ENCODE results near the gene OCIAD1. TPM values are rescaled to one million over a fixed set of nuclear protein-coding genes. Genes with fewer than 3 reads are reported as not detected.

OCIAD1 gene
- total RNA-seq, 1 experiment from 2014 or later: 207 TPM

DNA sequence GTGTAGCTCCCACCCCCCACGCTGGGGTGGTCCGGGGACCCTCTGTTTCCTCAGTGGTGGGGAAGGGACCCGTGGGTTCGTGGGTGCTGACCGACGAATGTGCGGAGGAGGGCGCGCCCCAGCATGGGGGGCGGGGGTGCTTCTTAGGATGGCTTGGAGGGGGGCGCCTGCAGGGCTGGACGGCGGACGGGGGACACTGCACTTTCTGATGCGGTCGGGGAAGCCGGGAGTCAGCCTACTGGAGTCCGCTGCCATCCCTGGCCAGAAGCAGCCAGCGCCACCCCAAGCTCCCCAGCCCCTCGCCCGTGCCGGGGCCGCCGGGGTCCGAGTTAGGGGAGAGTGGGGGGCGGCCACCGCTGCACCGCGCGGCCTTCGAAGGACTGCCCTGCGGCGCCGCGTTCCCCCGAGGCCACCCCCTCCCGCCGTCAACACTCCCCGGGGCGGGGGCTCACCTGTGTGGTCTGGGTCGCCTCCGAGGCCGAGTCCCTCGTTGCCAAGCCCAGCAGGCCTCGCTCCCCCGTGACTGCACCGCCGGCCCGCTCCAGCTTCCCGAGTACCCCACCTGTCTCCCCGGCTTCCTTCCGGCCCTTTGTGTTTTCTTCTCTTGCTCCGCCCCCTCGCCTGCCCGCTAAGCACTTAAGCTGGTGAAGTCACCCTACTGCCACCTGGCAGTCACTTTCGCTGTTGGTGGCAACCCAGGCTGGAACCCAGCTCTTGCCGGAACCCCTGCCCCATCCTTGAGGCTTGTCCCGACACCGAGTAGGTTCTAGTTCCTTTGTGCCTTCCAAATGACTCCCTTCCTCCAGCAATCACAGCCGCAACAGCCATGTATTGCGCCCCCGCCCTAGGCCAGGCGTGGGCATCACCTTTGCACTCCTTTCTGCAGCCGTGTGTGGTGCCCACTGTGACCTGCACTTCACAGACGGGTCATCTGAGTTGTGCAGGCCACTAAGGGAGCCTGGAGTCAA, 75.6 kb downstream of the OCIAD1 start, which contains the start of gene OCIAD2:
TSS of gene OCIAD2 (minus strand) at position 569 of the 968 bp plus-strand sequence. CDS start 2,225 bp downstream, outside the sequence.
- H3K27ac Mint-ChIP-seq (ENCODE audit: low read depth, unreplicated experiment): peak within 1 kb of the TSS; percentile 76
- peaks cover 40% of the 10 kb centered on the region for H3K4me1 Mint-ChIP-seq (ENCODE audit: insufficient read depth, unreplicated experiment)
- TF ChIP-seq, protein P1, sequence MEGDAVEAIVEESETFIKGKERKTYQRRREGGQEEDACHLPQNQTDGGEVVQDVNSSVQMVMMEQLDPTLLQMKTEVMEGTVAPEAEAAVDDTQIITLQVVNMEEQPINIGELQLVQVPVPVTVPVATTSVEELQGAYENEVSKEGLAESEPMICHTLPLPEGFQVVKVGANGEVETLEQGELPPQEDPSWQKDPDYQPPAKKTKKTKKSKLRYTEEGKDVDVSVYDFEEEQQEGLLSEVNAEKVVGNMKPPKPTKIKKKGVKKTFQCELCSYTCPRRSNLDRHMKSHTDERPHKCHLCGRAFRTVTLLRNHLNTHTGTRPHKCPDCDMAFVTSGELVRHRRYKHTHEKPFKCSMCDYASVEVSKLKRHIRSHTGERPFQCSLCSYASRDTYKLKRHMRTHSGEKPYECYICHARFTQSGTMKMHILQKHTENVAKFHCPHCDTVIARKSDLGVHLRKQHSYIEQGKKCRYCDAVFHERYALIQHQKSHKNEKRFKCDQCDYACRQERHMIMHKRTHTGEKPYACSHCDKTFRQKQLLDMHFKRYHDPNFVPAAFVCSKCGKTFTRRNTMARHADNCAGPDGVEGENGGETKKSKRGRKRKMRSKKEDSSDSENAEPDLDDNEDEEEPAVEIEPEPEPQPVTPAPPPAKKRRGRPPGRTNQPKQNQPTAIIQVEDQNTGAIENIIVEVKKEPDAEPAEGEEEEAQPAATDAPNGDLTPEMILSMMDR (IDR thresholded peaks at IDR 0.05; ENCODE audit: unreplicated experiment): no peak
- no peaks in the 10 kb centered on the region for H3K27me3 Mint-ChIP-seq (ENCODE audit: insufficient read depth, unreplicated experiment)
- ChIA-PET POLR2A (interaction anchor here (0.6 to 1.9 kb wide), 8 partner anchors 8 to 345 kb away, joined by 3 to 16 read pairs (median 4); partner anchors contain the start of genes FRYL and OCIAD1), CTCF (interaction anchor here (0.7 to 1.7 kb wide), 6 partner anchors 10 to 328 kb away, joined by 3 to 8 read pairs (median 4); no protein-coding TSS in a partner anchor)
- H3K4me3 Mint-ChIP-seq (ENCODE audit: unreplicated experiment): peak within 1 kb of the TSS; percentile 82
- H3K9me3 Mint-ChIP-seq (ENCODE audit: unreplicated experiment): no peaks in the 10 kb centered on the region
- intact Hi-C loops (cut with micrococcal nuclease): loop anchor here (5.0 kb wide), 3 partner anchors 74 to 329 kb away; partner anchors contain the start of genes FRYL and OCIAD1
- no TSS peak for BruUV-seq (replicated peaks)
- H3K36me3 Mint-ChIP-seq (ENCODE audit: insufficient read depth, unreplicated experiment): peaks cover 13% of the 10 kb centered on the region
- peak; percentile 64 for DNase-seq (ENCODE audit: unreplicated experiment)

DNA sequence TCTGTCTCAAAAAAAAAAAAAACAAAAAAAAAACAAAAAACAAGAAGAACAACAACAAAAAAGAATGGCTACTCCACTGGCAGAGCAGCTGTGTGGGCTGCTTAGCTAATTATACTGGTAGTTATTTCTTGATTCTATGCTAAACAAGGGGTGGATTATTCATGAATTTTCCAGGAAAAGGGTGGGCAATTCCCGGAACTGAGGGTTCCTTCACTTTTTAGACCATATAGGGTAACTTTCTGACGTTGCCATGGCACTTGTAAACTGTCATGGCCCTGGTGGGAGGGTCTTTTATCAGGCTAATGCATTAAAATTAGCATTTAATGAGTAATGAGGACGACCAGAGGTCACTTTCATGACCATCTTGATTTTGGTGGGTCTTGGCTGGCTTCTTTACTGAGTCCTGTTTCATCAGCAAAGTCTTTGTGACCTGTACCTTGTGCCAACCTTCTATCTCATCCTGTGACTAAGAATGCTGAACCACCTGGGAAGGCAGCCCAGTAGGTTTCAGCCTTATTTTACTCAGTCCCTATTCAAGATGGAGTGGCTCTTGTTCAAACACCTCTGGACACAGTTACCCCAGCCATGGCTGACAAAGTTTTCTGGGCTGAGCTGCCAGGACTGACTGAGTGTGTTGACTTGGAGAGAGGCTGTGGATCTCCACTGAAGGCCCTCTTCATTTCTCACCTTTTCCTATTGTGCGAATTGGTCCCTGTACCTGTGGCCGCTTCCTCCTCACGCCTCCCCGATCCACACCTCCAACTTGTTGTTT, 77.0 kb downstream of the OCIAD1 start:
- BruUV-seq (replicated peaks): no TSS peak
- peak overlapping the region; percentile 7 for H3K4me3 Mint-ChIP-seq (ENCODE audit: unreplicated experiment)
- no peak for DNase-seq (ENCODE audit: unreplicated experiment)

DNA sequence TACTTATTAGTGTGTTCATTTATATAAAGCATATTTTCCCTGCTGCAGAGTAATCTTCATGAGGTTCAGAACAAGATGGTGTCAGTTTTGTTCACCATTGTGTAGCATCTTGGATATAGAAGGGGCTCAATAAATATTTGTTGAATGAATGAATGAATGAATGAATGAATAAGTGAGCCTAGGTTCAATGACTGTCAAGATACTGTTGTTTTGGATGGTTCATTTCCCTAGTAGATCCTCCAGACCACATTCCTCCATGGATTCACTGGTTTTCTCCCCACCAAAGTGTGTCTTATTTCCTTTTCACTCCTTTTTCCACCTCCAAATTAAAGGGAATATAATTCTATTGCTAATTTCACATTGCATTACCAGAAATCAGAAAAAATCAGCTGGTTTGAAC, 77.8 kb downstream of the OCIAD1 start:
- TF ChIP-seq, protein P1 (IDR thresholded peaks at IDR 0.05; ENCODE audit: unreplicated experiment): no peak
- Mint-ChIP-seq H3K4me3 (ENCODE audit: unreplicated experiment) (peak overlapping the region; percentile 7), H3K27ac (ENCODE audit: low read depth, unreplicated experiment) (peak overlapping the region; percentile 84), H3K9me3 (ENCODE audit: unreplicated experiment) (no peaks in the 10 kb centered on the region), H3K4me1 (ENCODE audit: insufficient read depth, unreplicated experiment) (peaks cover 42% of the 10 kb centered on the region), H3K36me3 (ENCODE audit: insufficient read depth, unreplicated experiment) (peaks cover under 1% of the 10 kb centered on the region), H3K27me3 (ENCODE audit: insufficient read depth, unreplicated experiment) (no peaks in the 10 kb centered on the region)
- POLR2A ChIA-PET: interaction anchor here (0.7 to 2.3 kb wide), 9 partner anchors 9 to 208 kb away, joined by 3 to 15 read pairs (median 3); partner anchors contain the start of gene FRYL
- DNase-seq (ENCODE audit: unreplicated experiment): no peak
- intact Hi-C loops (cut with micrococcal nuclease): loop anchor here (2.0 to 5.0 kb wide), 4 partner anchors 36 to 331 kb away; partner anchors contain the start of genes FRYL and OCIAD1
- no TSS peak for BruUV-seq (replicated peaks)
- CTCF ChIA-PET: interaction anchor here (0.6 to 6.7 kb wide), 4 partner anchors 10 to 1179 kb away, joined by 3 to 52 read pairs (median 4); no protein-coding TSS in a partner anchor

More for the DNA sequence above, 77.0 kb downstream of the OCIAD1 start:
- TF ChIP-seq, protein P1 (IDR thresholded peaks at IDR 0.05; ENCODE audit: unreplicated experiment): no peak
- intact Hi-C loops (cut with micrococcal nuclease): loop anchor here (2.0 to 5.0 kb wide), 4 partner anchors 37 to 331 kb away; partner anchors contain the start of genes FRYL and OCIAD1
- H3K36me3 Mint-ChIP-seq (ENCODE audit: insufficient read depth, unreplicated experiment): peaks cover 6% of the 10 kb centered on the region
- peak overlapping the region; percentile 84 for H3K27ac Mint-ChIP-seq (ENCODE audit: low read depth, unreplicated experiment)
- H3K9me3 Mint-ChIP-seq (ENCODE audit: unreplicated experiment): no peaks in the 10 kb centered on the region
- CTCF ChIA-PET: interaction anchor here (0.6 to 1.2 kb wide), 2 partner anchors 51 to 329 kb away, joined by 3 read pairs; no protein-coding TSS in a partner anchor
- peaks cover 36% of the 10 kb centered on the region for H3K4me1 Mint-ChIP-seq (ENCODE audit: insufficient read depth, unreplicated experiment)
- POLR2A ChIA-PET: interaction anchor here (0.6 to 2.0 kb wide), 5 partner anchors 10 to 77 kb away, joined by 3 to 12 read pairs (median 3); partner anchors contain the start of gene OCIAD1
- no peaks in the 10 kb centered on the region for H3K27me3 Mint-ChIP-seq (ENCODE audit: insufficient read depth, unreplicated experiment)

All from MCF 10A (cell line).